ENCODE measurements around the gene NFASC.

GRCh38 chr1:204979306-204979705 lies 108.6 kb downstream of the NFASC start:
- TF ChIP-seq CTCF (IDR thresholded peaks at IDR 0.05) (no peak), POLR2A (IDR thresholded peaks at IDR 0.05) (no peak), POLR2AphosphoS5 (IDR thresholded peaks at IDR 0.05) (no peak), EP300 (IDR thresholded peaks at IDR 0.05) (no peak)
